Astrocyte (in vitro differentiated cells and primary cell): Measurements from ENCODE around the gene MAGI1. TPM values are rescaled to one million over a fixed set of nuclear protein-coding genes. Genes with fewer than 3 reads are reported as not detected.

Source experiments
- DNase-seq: peaks from one replicate; pipeline ENCODE4 v3.0.0-alpha.2; 2010; ENCODE audit warnings: low read depth
- FAIRE-seq: peaks from 2 replicates; lab custom pipeline; 2011; peaks lifted over from hg19 to GRCh38; lab: Jason Lieb, UNC
- H2AFZ ChIP-seq: 2 replicates; pipeline ENCODE4 v1.6.0; 2012; ENCODE audit warnings: low read depth, low read length, inconsistent platforms
- H3K27ac ChIP-seq: 2 replicates; pipeline ENCODE4 v1.5.1; 2011; ENCODE audit warnings: low read depth, low read length, inconsistent platforms
- H3K27me3 ChIP-seq: 2 replicates; pipeline ENCODE4 v1.6.0; 2011; ENCODE audit warnings: low read length, inconsistent platforms; ENCODE audit not compliant: insufficient read depth
- H3K36me3 ChIP-seq: 2 replicates; pipeline ENCODE4 v1.5.1; 2011; ENCODE audit warnings: low read length, inconsistent platforms; ENCODE audit not compliant: insufficient read depth
- H3K4me1 ChIP-seq: 2 replicates; pipeline ENCODE4 v1.5.1; 2011; ENCODE audit warnings: low read length, inconsistent platforms; ENCODE audit not compliant: insufficient read depth
- H3K4me2 ChIP-seq: 2 replicates; pipeline ENCODE4 v1.6.0; 2012; ENCODE audit warnings: low read length, inconsistent platforms
- H3K4me3 ChIP-seq: 2 replicates; pipeline ENCODE4 v1.5.1; 2011; ENCODE audit warnings: low read depth, mild to moderate bottlenecking, low read length, inconsistent platforms; ENCODE audit not compliant: insufficient read depth
- H3K79me2 ChIP-seq: 2 replicates; pipeline ENCODE4 v1.6.0; 2012; ENCODE audit warnings: mild to moderate bottlenecking, low read length, inconsistent platforms; ENCODE audit not compliant: insufficient read depth
- H3K9ac ChIP-seq: 2 replicates; pipeline ENCODE4 v1.6.0; 2012; ENCODE audit warnings: mild to moderate bottlenecking, low read length, inconsistent platforms
- H3K9me3 ChIP-seq: 2 replicates; pipeline ENCODE4 v1.5.1; 2012; ENCODE audit warnings: low read depth, mild to moderate bottlenecking, low read length, inconsistent platforms; ENCODE audit not compliant: insufficient read depth
- H4K20me1 ChIP-seq: 2 replicates; pipeline ENCODE4 v1.6.0; 2012; ENCODE audit warnings: low read length, inconsistent platforms; ENCODE audit not compliant: insufficient read depth
- H3K27ac Mint-ChIP-seq: one replicate; pipeline ENCODE4 v1.8.0; 2021; ENCODE audit warnings: mild to moderate bottlenecking, mixed read lengths; ENCODE audit not compliant: unreplicated experiment
- H3K27me3 Mint-ChIP-seq: one replicate; pipeline ENCODE4 v1.8.0; 2021; ENCODE audit warnings: low read depth, mixed read lengths; ENCODE audit not compliant: unreplicated experiment
- H3K36me3 Mint-ChIP-seq: one replicate; pipeline ENCODE4 v1.8.0; 2021; ENCODE audit warnings: low read depth, mixed read lengths; ENCODE audit not compliant: unreplicated experiment
- H3K4me1 Mint-ChIP-seq: one replicate; pipeline ENCODE4 v1.8.0; 2021; ENCODE audit warnings: low read depth, mixed read lengths; ENCODE audit not compliant: unreplicated experiment
- H3K4me3 Mint-ChIP-seq: one replicate; pipeline ENCODE4 v1.8.0; 2021; ENCODE audit warnings: mild to moderate bottlenecking, moderate library complexity, mixed read lengths; ENCODE audit not compliant: unreplicated experiment
- H3K9me3 Mint-ChIP-seq: one replicate; pipeline ENCODE4 v1.8.0; 2021; ENCODE audit warnings: mild to moderate bottlenecking, mixed read lengths; ENCODE audit not compliant: unreplicated experiment
- CTCF ChIP-seq: IDR thresholded peaks from 2 replicates; pipeline ENCODE4 v1.5.1; 2011; ENCODE audit warnings: low read depth, mild to moderate bottlenecking, inconsistent platforms, low read length, moderate library complexity; ENCODE audit not compliant: insufficient read depth
- EZH2 ChIP-seq: IDR thresholded peaks from 2 replicates; pipeline ENCODE4 v1.6.1; 2012; ENCODE audit warnings: mild to moderate bottlenecking, low read length, inconsistent platforms; ENCODE audit not compliant: insufficient read depth
- total RNA-seq: library from RNA; stranded (reverse); gene quantifications from 2 replicates; pipeline ENCODE4 v1.2.1, GENCODE V29; 2021

MAGI1 gene
- total RNA-seq, 1 donor from 2014 or later, result 31.8 TPM

- no peaks in the 10 kb centered on the region for H3K4me1 Mint-ChIP-seq
- Histone ChIP-seq H3K4me1 (no peaks in the 10 kb centered on the region), H3K79me2 (no peaks in the 10 kb centered on the region), H3K9ac (no peak overlapping the region), H4K20me1 (no peaks in the 10 kb centered on the region), H3K4me3 (no peak overlapping the region), H3K4me2 (no peak overlapping the region), H2AFZ (no peak overlapping the region), H3K27me3 (no peaks in the 10 kb centered on the region), H3K27ac (no peak overlapping the region), H3K36me3 (no peaks in the 10 kb centered on the region), H3K9me3 (no peaks in the 10 kb centered on the region)
- DNase-seq (no peak), FAIRE-seq (no peak)
- H3K27me3 Mint-ChIP-seq, result no peaks in the 10 kb centered on the region
- no peak overlapping the region for H3K27ac Mint-ChIP-seq
- H3K4me3 Mint-ChIP-seq, result no peak overlapping the region
- no peak for TF ChIP-seq CTCF
- no peak for TF ChIP-seq EZH2
- H3K9me3 Mint-ChIP-seq, result no peaks in the 10 kb centered on the region
- peaks cover 2% of the 10 kb centered on the region for H3K36me3 Mint-ChIP-seq
These were observed 630.1 kb downstream of the MAGI1 start for GRCh38 chr3:65408531-65409175.

DNA sequence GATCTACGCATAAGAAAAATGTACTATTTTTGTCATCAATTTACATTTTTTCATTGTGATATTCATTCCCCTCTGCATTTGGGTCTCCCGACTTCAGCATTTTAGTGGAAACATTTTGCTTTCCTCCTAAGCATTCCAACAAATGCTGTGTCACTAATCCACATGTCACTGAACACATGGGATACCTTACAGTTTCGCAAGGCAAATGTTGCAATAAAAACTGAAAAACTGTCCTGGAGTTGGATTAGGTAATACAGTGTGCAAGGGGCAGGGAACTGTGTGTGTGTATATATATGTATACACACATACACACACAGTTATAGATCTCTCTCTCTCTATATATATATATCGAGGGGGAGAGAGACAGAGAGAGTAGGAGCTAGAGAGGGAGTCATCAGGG lies 632.2 kb downstream of the MAGI1 start:
- Mint-ChIP-seq H3K4me1 (peaks cover 13% of the 10 kb centered on the region), H3K36me3 (no peaks in the 10 kb centered on the region), H3K4me3 (no peak overlapping the region), H3K27ac (no peak overlapping the region), H3K27me3 (no peaks in the 10 kb centered on the region), H3K9me3 (no peaks in the 10 kb centered on the region)
- no peak for DNase-seq
- Histone ChIP-seq H3K36me3 (no peaks in the 10 kb centered on the region), H3K9ac (no peak overlapping the region), H3K4me2 (no peak overlapping the region), H3K79me2 (no peaks in the 10 kb centered on the region), H3K27me3 (no peaks in the 10 kb centered on the region), H3K4me3 (no peak overlapping the region), H4K20me1 (no peaks in the 10 kb centered on the region), H3K4me1 (peaks cover 4% of the 10 kb centered on the region), H3K9me3 (no peaks in the 10 kb centered on the region), H3K27ac (no peak overlapping the region), H2AFZ (no peak overlapping the region)
- FAIRE-seq, result no peak
- TF ChIP-seq EZH2 (no peak), CTCF (no peak)

GRCh38 chr3:65402597-65402996 lies 636.1 kb downstream of the MAGI1 start:
- H3K27ac Mint-ChIP-seq, result peak overlapping the region; percentile 49
- H3K9ac ChIP-seq, result no peak overlapping the region

More at GRCh38 chr3:65402597-65402996, 636.1 kb downstream of the MAGI1 start:
- Mint-ChIP-seq H3K4me3 (no peak overlapping the region), H3K4me1 (peaks cover 19% of the 10 kb centered on the region), H3K36me3 (no peaks in the 10 kb centered on the region), H3K27me3 (no peaks in the 10 kb centered on the region), H3K9me3 (no peaks in the 10 kb centered on the region)
- no peak for TF ChIP-seq CTCF
- TF ChIP-seq EZH2, result no peak
- peaks cover 4% of the 10 kb centered on the region for H3K4me1 ChIP-seq
- H3K27ac ChIP-seq, result no peak overlapping the region
- peak; percentile 82 for DNase-seq
- no peak overlapping the region for H3K4me3 ChIP-seq
- H2AFZ ChIP-seq, result no peak overlapping the region
- peak; percentile 37 for FAIRE-seq
- peak overlapping the region; percentile 0 for H3K4me2 ChIP-seq
- no peaks in the 10 kb centered on the region for H3K27me3 ChIP-seq
- peaks cover 3% of the 10 kb centered on the region for H4K20me1 ChIP-seq
- H3K79me2 ChIP-seq, result no peaks in the 10 kb centered on the region
- no peaks in the 10 kb centered on the region for H3K36me3 ChIP-seq
- H3K9me3 ChIP-seq, result no peaks in the 10 kb centered on the region
